ENCODE data around the gene TYK2. TPM values are rescaled to one million over a fixed set of nuclear protein-coding genes. Genes with fewer than 3 reads are reported as not detected.

The TYK2 gene
- total RNA-seq, 1 donor from 2014 or later: 147 TPM

GRCh38 chr19:10329555-10329954 is 50.8 kb downstream of the TYK2 start:
- H3K4me3 Mint-ChIP-seq (ENCODE audit: low read depth): no peak overlapping the region
- H3K36me3 Mint-ChIP-seq (ENCODE audit: insufficient read depth): no peaks in the 10 kb centered on the region
- no peaks in the 10 kb centered on the region for H3K9me3 Mint-ChIP-seq (ENCODE audit: low read depth)
- no peak overlapping the region for H3K27ac Mint-ChIP-seq
- H3K4me1 Mint-ChIP-seq (ENCODE audit: low read depth): peaks cover 12% of the 10 kb centered on the region
- H3K27me3 Mint-ChIP-seq: no peaks in the 10 kb centered on the region
- TF ChIP-seq CTCF (IDR thresholded peaks at IDR 0.05; ENCODE audit: unreplicated experiment): no peak
- no peak for DNase-seq (ENCODE audit: low spot score, unreplicated experiment)

GRCh38 chr19:10328558-10329429 is 51.6 kb downstream of the TYK2 start:
- Mint-ChIP-seq H3K27me3 (no peaks in the 10 kb centered on the region), H3K9me3 (ENCODE audit: low read depth) (no peaks in the 10 kb centered on the region), H3K27ac (no peak overlapping the region), H3K4me1 (ENCODE audit: low read depth) (peaks cover 9% of the 10 kb centered on the region), H3K4me3 (ENCODE audit: low read depth) (no peak overlapping the region), H3K36me3 (ENCODE audit: insufficient read depth) (no peaks in the 10 kb centered on the region)
- DNase-seq (ENCODE audit: low spot score, unreplicated experiment): no peak
- TF ChIP-seq CTCF (IDR thresholded peaks at IDR 0.05; ENCODE audit: unreplicated experiment): no peak

GRCh38 chr19:10327793-10328192 is 52.6 kb downstream of the TYK2 start:
- Mint-ChIP-seq H3K27ac (no peak overlapping the region), H3K4me1 (ENCODE audit: low read depth) (peaks cover 7% of the 10 kb centered on the region), H3K4me3 (ENCODE audit: low read depth) (no peak overlapping the region), H3K27me3 (no peaks in the 10 kb centered on the region), H3K36me3 (ENCODE audit: insufficient read depth) (no peaks in the 10 kb centered on the region), H3K9me3 (ENCODE audit: low read depth) (no peaks in the 10 kb centered on the region)
- no peak for TF ChIP-seq CTCF (IDR thresholded peaks at IDR 0.05; ENCODE audit: unreplicated experiment)
- DNase-seq (ENCODE audit: low spot score, unreplicated experiment): no peak

- Mint-ChIP-seq H3K36me3 (ENCODE audit: insufficient read depth) (peaks cover 4% of the 10 kb centered on the region), H3K9me3 (ENCODE audit: low read depth) (no peaks in the 10 kb centered on the region), H3K27me3 (no peaks in the 10 kb centered on the region), H3K4me1 (ENCODE audit: low read depth) (no peaks in the 10 kb centered on the region), H3K4me3 (ENCODE audit: low read depth) (no peak overlapping the region), H3K27ac (peak overlapping the region; percentile 33)
- TF ChIP-seq CTCF (IDR thresholded peaks at IDR 0.05; ENCODE audit: unreplicated experiment): no peak
- no peak for DNase-seq (ENCODE audit: low spot score, unreplicated experiment)
Measured at GRCh38 chr19:10325732-10326131, 54.6 kb downstream of the TYK2 start.

- no peaks in the 10 kb centered on the region for H3K27me3 Mint-ChIP-seq
- peaks cover 11% of the 10 kb centered on the region for H3K36me3 Mint-ChIP-seq (ENCODE audit: insufficient read depth)
- H3K4me1 Mint-ChIP-seq (ENCODE audit: low read depth): no peaks in the 10 kb centered on the region
- no peak overlapping the region for H3K4me3 Mint-ChIP-seq (ENCODE audit: low read depth)
- TF ChIP-seq CTCF (IDR thresholded peaks at IDR 0.05; ENCODE audit: unreplicated experiment): no peak
- no peak for DNase-seq (ENCODE audit: low spot score, unreplicated experiment)
- no peak overlapping the region for H3K27ac Mint-ChIP-seq
- H3K9me3 Mint-ChIP-seq (ENCODE audit: low read depth): no peaks in the 10 kb centered on the region
Measured at GRCh38 chr19:10321874-10322835, 58.2 kb downstream of the TYK2 start.
